Kidney glomerular epithelial cell (primary cell): ENCODE data around the gene MRPL9.

Experiments used
- DNase-seq: peaks from one replicate; lab custom pipeline; 2025; lab: John Stamatoyannopoulos, UW

Gene MRPL9

GRCh38 chr1:151711044-151711800, 52.1 kb downstream of the MRPL9 start:
- DNase-seq: no peak

- no peak for DNase-seq
Observed at GRCh38 chr1:151710187-151710840, 53.0 kb downstream of the MRPL9 start.
